TTC549 (cell line): Measurements from ENCODE around the gene INTS7.
"Not testable (repeated sequence)": the region's sequence is repeated elsewhere in the genome, so short reads cannot be mapped to it uniquely, and the experiment has no call there.

Experiments used
- FAIRE-seq: peaks from 2 replicates; lab custom pipeline; 2012; peaks lifted over from hg19 to GRCh38; lab: Jason Lieb, UNC

The INTS7 gene

DNA sequence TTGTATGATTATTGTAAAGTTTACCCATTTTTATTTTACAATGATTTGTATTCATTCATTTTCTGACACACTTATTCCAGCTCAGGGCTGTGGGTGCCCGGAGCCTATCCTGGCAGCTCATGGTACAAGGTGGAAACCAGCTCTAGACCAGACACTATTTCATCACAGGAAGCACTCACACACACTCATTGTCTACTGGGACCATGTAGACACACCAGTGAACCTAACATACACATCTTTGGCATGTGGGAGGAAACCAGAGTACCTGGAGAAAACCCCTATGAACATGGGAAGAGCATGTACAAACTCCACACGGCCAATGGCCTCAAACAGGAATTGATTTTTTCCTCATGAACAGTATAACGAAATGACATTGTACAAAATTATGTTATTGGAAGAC, 2.5 kb upstream of the INTS7 start:
- no peak for FAIRE-seq

- FAIRE-seq: no peak
Measured at GRCh38 chr1:212035835-212036605, 663 bp upstream of the INTS7 start.

GRCh38 chr1:212034516-212035122, 738 bp downstream of the INTS7 start:
- FAIRE-seq: no peak

DNA sequence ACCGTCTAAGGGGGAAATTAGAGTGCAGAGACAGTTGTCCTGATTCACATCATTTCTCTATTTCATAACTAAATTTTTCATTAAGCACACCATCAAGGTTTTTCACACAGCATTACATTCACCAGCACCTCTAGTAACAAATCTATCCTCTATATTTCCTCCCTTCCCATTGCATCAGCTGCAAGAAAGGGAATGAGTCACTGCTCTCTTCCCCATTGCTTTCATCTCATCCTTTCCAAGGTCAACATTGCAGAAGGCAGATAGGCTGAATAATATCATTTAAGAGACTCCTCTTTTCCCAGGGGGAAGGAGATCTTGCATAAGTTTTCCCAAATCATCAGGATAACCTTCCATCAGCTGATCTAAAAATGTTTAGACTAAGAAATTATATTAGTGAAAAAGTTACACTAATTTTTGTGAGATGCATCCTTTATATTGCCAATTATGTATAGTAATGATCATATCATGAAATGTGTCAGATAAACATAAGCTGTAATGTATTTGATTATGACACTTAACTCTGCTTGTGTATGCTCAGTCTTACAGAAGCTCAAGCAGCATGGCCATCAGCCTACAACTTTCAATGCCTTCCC, 4.3 kb downstream of the INTS7 start:
- FAIRE-seq: no peak

DNA sequence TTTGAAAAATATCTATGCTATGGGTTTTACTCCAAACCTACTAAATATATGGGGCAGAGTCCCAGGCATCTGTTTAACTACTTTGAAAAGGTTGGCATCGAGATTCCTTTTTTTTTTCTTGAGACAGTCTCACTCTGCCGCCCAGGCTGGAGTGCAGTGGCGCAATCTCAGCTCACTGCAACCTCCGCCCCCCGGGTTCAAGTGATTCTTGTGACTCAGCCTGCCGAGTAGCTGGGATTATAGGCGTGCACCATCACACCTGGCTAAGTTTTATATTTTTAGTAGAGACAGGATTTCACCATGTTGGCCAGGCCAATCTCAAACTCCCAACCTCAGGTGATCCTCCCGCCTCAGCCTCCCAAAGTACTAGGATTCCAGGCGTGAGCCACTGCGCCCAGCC, 7.6 kb downstream of the INTS7 start:
- not testable (repeated sequence) for FAIRE-seq

DNA sequence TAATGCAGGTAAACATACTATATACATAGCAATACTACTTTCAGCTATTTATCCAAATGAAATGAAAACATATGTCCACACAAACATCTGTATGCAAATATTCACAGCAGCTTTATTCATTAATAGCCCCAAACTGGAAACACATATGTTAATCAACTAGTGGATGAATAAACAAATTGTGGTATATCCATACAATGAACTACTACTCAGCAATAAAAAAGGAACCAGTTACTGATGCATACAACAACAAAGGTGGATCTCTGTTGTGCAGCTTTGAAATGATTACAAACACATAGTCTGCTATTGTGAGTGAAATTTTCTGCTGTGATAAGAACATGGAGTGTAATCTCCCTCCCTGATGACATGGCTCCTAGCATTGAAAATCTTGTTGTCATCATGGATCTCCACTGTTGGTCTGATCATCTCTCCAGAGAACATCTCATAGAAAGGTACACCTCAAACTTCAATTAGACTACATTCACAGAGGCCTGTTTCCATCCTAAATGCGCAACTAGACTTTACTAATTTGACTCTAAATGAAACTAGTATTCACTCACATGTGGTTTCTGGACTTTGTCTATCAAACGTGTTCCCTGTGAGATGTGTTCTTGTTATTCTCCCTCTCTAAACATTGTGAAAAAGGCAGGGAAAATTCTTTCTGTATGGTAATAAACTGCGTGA, 10.7 kb downstream of the INTS7 start:
- no peak for FAIRE-seq

- FAIRE-seq: not testable (repeated sequence)
Measured at GRCh38 chr1:212022908-212023307, 12.4 kb downstream of the INTS7 start.

DNA sequence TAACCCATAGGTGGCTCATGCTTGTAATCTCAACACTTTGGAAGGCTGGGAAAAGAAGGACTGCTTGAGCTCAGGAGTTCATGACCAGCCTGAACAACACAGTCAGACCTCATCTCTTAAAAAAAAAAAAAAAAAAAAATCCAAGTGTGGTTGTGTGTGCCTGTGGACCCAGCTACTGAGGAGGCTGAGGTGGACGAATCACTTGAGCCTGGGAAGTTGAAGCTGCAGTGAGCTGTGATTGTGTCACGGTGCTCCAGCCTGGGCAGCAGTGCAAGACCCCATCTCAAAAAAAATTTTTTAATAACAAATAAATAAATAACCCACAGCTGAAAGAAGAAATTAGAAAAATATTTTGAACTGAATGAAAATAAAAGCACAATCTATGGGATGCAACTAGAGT, 13.8 kb downstream of the INTS7 start:
- no peak for FAIRE-seq

GRCh38 chr1:212020975-212021374, 14.4 kb downstream of the INTS7 start:
- FAIRE-seq: no peak

- peak; percentile 32 for FAIRE-seq
Measured at GRCh38 chr1:212013672-212014071, 21.7 kb downstream of the INTS7 start.

DNA sequence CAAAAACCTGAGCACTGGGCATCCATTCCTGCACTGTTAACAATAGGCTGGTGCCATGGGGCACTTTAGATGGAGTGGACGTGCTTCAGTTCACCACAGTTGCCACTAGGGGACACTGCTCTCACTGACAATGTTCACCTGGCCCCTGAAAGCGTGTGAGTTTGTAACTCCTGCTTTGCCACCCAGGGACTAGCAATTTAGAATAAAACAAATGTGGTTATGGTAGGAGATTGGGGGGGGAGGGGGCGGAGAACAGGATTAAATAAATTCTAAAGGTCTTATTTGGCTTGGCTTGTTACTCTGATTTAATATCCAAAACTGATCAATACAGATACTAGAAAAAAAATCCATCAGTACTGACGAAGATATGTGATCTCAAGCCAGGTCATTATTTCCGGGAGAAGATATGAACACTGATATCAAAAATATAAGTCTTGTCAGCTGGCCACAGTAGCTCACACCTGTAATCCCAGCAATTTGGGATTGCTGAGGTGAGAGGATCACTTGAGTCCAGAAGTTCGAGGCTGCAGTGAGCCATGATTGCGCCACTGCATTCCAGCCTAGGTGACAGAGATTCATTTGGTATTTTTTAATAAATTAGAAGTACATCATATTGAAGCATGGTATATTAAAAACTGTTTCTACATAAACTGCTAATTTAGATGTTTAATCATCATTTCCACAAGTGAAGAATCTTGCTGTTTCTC, 23.2 kb downstream of the INTS7 start:
- peak; percentile 91 for FAIRE-seq

- FAIRE-seq: no peak
Measured at GRCh38 chr1:212010004-212010403, 25.4 kb downstream of the INTS7 start.

- no peak for FAIRE-seq
Measured at GRCh38 chr1:212009561-212009960, 25.8 kb downstream of the INTS7 start.

DNA sequence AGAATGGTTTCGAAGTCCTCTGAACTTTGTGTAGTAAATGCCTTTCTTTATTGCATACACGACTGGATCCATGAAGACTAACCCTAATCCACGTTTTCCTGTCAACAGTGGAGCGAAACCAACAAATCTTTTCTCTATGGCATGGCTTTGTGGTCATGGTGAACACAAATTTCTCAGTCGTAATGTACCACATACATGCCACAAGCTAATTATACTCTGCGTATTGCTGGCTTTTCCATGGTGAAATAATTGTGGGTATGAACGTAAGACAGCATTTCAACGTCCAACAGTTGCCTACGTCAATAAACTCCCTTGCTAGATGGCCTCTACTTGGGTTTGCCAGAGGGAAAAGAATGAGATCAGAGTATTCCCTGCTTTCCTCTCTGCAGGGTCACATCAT, 27.5 kb downstream of the INTS7 start:
- FAIRE-seq: no peak

GRCh38 chr1:212007178-212007577, 28.2 kb downstream of the INTS7 start:
- FAIRE-seq: no peak

GRCh38 chr1:212004895-212005608, 30.3 kb downstream of the INTS7 start:
- peak; percentile 80 for FAIRE-seq

- no peak for FAIRE-seq
Measured at GRCh38 chr1:212002536-212002935, 32.8 kb downstream of the INTS7 start.

- FAIRE-seq: not testable (repeated sequence)
Measured at GRCh38 chr1:211997426-211997825, 37.9 kb downstream of the INTS7 start.

GRCh38 chr1:211991695-211992094, 43.7 kb downstream of the INTS7 start:
- FAIRE-seq: no peak

DNA sequence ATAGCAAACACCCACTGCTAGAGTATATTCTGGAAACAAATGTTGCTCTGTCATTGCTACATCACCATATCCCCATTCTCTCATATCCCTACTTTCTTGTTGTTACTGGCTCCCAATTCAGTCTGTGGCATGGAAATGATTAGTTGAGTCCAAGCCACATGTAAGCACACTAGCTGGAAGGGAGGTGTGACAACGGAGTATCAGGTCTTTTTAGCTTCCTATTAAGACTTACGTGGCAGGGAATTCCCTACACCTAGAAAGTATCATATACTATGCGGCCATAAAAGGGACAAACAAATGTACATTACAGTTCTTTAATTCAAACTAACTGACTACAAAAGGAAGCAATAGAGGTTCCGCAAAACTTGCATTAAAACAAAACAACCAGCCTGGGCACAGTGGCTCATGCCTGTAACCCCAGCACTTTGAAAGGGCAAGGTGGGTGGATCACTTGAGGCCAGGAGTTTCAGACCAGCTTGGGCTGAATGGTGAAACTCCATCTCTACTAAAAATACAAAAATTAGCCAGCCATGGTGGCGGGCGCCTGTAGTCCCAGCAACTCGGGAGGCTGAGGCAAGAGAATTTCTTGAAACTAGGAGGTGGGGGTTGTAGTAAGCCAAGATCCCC, 48.6 kb downstream of the INTS7 start:
- no peak for FAIRE-seq

- no peak for FAIRE-seq
Measured at GRCh38 chr1:211985556-211986264, 49.6 kb downstream of the INTS7 start.
